Fibroblast of skin of scalp (primary cell): Measurements from ENCODE around the gene ACVRL1.
A peak's percentile ranks its signal among the peaks of the same experiment; 100 is the strongest.

Experiments
- DNase-seq: peaks from one replicate; pipeline ENCODE4 v3.0.0-alpha.2; 2013

Gene ACVRL1

GRCh38 chr12:51917746-51918453 is 10.6 kb downstream of the ACVRL1 start:
- no peak for DNase-seq

DNA sequence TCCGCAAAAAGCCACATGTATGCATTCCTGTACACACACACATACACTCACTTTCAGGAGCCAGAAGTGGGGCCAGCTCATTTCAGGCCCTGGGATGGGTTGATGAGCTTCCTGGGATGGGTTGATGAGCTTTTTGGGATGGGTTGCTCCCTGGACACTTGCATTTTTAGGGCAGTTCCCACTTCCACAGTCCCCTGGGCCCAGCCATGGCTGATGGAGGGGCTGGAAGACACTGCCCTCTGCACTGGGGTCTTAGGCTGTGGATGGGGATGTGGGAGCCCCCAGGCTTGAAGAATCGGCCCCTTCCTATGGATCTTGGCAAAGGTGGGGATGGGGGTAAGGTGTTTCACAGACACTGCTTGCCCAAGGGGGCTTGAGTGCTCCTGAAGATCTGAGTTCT is 12.7 kb downstream of the ACVRL1 start:
- no peak for DNase-seq

GRCh38 chr12:51921017-51921725 is 13.9 kb downstream of the ACVRL1 start:
- DNase-seq, result no peak

- DNase-seq, result no peak
Observed at GRCh38 chr12:51922146-51922545, 14.8 kb downstream of the ACVRL1 start.

DNA sequence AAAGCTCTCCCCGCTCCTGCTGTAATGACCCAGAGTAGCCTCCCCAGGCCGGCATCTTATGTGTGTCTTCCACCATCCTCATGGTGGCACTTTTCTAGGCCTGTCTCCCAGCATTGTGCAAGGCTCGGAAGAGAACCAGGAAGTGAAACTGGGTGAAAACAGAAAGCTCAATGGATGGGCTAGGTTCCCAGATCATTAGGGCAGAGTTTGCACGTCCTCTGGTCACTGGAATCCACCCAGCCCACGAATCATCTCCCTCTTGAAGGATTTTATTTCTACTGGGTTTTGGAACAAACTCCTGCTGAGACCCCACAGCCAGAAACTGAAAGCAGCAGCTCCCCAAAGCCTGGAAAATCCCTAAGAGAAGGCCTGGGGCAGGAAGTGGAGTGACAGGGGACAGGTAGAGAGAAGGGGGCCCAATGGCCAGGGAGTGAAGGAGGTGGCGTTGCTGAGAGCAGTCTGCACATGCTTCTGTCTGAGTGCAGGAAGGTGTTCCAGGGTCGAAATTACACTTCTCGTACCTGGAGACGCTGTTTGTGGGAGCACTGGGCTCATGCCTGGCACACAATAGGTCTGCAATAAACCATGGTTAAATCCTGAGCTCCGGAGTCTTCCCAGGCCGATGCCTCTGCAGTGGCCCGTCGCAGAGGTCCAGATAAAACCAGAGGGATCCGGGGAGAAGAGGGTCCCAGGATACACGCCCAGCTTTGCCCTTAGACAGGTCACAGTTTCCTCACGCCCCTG is 15.6 kb downstream of the ACVRL1 start:
- DNase-seq, result peak; percentile 83

- DNase-seq, result peak; percentile 28
Observed at GRCh38 chr12:51923506-51924365, 16.4 kb downstream of the ACVRL1 start.

- DNase-seq, result no peak
Observed at GRCh38 chr12:51924551-51925319, 17.4 kb downstream of the ACVRL1 start.

DNA sequence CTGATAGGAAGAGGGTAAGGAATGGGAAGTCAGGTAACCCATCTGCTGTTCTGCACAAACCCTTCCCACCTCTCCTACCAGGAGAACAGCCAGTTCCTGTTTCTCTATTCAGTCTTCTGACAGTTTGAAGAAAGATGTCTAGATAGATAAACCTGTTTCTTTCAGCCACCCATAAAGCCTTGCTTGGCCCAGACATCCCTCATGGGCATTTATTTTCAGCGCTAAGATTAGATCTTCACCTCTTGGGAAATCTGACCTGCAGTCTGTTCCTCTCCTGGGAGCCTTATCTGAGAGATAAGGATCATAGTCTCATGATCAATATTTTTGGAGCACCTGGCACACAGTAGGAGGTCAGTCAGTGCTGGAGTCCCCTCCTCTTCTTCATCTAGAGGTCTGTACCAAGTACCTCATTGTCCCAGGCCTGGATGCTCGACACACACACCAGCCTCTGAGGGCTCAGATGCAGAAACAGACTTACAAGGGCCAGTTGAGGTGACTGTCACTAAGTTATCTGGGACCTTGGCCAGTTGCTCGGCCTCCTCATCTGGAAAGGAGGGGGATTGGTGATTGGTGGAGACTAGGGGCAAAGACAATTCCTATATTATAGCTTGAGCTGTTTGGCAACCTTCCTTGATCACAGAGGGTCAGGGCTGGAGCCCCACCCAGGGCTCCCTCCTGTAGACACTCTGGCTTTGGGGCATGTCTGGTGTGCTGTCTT is 18.2 kb downstream of the ACVRL1 start:
- DNase-seq, result no peak

GRCh38 chr12:51926064-51926632 is 18.8 kb downstream of the ACVRL1 start:
- no peak for DNase-seq

- DNase-seq, result no peak
Observed at GRCh38 chr12:51926718-51927117, 19.4 kb downstream of the ACVRL1 start.

DNA sequence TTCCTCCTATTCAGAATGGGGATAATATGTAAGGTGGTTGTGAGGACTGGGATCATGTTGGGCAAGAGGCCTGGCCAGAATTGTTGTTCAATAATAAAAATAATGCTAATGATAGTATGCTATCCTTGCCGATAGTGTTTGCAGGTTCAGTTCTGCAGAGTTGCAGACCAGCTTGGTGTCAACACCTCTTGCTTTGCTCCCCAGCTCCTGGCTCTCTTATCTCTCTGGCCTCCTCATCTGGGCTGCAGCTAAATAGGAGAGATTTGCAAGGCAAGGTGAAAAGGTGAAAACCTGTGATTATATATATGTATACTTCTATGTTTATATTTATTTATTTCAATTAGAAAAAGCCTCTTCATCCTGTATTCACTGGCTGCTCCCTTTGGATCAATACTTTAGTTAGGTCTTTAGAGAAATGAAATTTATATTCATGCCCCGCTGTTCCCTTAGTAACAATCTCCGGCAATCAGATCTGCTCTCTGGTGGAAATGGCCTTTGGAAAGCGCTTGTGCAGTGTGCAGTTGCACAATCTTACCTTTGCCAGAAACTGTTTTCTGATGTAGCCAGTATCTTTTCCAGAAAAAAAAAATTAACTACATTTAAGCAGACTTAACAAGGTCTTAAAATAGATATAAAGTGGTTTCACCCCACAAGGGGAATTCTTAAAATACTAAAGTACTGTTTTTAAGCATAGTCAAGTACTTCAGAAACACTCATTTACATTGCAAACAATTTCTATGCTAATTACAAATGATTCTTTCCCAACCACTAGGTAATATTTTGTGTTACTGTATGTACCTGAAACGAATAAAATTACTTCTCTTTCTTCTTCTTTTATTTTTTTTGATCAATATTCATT is 25.1 kb downstream of the ACVRL1 start:
- no peak for DNase-seq

DNA sequence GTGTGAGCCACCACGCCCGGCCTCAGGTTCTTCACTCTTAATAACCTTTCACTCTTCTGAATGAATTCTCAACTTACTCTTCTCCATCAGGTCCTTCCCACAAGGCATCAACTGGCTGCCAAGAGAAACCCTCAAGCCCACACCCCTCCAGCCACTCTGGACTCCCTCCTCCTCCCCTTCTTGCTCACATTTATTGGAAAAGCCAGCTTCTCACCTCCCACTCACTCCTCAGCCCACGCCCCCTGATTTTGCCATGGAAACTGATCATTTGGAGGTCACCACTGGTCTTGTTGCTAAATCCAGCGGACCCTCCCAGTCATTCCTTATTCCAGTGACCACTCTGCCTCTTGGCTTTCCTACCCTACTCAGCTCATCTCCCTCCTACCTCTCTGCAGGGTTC is 26.8 kb downstream of the ACVRL1 start:
- no peak for DNase-seq

DNA sequence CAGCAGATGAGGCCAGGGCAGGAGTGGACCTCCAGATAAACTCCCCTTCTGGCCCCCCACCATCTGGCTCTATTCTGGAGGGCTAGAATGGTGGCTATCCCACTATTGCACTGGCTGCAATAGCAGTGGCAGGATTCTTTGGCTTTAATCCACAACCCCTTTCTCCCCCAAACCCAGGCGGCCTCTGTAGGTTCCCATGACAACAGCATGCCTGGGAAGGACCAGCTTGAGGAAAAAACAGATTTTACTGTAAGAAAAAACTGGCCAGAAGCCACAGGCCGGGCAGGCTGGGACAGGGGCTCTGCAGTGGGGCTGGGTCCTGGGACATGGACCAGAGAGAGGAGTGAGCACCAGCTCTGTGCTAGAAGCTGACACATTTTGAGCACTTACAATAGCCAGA is 30.6 kb downstream of the ACVRL1 start:
- peak; percentile 9 for DNase-seq

DNA sequence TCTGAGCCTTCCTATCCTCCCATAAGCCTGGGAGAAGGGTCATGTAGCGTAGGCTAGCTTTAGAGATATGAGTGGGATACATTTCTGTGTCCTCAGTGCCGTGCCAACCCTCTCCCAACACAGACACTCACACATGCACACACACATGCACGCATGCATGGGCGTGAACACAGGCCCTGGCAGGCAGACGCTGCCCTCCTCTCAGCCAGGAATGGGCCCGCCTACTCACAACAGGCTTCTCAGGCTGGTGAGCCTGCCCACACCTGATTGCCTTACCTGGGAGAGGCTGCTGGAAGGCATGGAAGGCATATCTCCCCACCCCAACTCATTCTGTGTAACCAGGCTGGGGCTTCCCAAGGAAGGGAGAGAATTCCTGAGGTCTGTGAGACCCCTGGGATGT is 31.4 kb downstream of the ACVRL1 start:
- DNase-seq, result no peak

DNA sequence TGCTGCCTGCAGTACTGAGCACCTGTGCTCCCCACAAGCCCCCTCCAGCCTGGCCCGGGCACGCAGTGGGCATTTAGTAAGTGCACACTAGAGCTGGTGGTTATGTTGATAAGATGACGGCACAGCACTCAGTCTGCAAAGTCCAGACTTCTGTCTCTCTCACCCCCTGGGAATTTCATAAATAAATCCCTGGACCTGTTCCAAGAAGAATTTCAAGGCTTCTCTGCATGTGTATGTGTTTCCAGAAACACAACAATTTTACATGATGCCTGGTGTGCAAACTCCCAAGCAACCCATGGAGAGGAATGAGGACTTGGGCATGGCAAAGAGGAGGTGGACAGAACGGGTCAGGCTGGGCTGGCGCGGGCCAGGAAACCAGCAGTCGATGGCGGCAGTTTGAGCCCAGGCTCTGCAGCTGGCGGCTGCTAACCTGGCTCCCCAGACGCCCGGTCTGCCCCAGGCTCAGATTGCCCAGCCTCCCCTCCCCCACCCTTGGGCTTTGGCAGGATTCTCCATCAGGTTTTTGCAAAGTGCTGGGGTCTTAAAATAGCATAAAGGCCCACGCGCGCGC is 33.8 kb downstream of the ACVRL1 start:
- DNase-seq, result peak; percentile 62

- DNase-seq, result no peak
Observed at GRCh38 chr12:51941604-51942003, 34.3 kb downstream of the ACVRL1 start.

DNA sequence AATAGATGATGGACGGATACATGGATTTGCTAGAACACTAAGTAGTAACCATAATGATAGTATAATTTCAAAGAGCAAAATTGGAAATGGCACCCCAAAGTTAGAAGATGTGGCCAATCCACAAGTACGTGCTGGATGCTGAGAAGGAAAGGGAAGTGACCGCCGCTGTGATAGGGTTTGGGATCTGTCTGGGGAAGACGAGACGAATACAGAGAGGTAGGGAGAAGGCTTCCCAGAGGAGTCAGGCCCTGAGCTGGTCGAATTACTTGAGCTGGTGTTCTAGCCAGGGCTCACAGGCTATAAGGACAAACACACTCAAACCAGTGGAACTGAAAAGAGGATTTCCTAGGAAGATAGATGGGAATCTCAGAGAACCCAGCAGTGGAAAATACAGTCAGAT is 34.8 kb downstream of the ACVRL1 start:
- DNase-seq, result no peak

DNA sequence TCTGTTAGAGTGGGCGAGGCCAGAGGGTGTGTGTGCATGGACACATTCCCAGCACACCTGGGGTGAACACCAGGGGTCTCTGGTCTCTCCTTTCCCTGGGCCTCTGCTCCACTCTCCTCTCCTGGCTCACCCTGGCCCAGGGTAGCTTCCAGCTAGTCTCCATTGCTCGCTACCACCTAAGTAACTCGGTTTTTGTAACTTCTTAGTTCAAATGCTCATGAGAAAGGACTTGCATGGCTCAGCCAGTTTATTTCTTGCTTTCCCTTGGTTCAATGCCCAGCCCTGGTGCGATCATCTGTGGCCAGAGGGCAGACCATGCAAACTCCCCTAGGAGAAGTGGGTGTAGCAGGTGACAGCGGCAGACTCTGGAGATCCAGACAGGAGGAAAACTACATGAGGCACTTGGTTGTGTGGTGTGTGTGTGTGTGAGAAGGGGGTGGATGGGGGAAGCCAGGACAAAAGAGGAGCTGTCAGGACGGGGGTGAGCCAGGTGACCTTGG is 35.2 kb downstream of the ACVRL1 start:
- DNase-seq, result no peak

DNA sequence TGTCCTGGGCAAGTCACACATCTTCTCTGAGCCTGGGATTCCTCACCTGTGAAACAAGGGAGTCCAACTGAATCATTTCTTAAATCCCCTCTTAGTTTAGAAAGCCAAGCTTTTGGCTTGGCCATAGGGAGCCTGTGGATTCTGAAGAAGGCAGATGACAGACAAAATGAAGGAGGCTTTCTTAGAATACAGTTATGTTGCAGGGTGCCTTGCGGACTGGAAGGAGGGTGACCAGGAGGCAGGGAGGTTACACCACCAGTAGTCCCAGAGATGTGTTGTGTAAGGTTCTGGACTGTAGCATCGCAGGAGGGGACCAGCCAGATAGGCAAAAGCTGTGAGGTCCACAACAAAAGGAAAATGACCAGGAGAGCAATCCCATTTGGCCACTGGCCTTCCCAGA is 36.0 kb downstream of the ACVRL1 start:
- no peak for DNase-seq
